ENCODE measurements around the gene ALDH4A1. TPM values are rescaled to one million over a fixed set of nuclear protein-coding genes. Genes with fewer than 3 reads are reported as not detected.

The ALDH4A1 gene
- total RNA-seq, 1 donor from 2014 or later, result 13.0 TPM

DNA sequence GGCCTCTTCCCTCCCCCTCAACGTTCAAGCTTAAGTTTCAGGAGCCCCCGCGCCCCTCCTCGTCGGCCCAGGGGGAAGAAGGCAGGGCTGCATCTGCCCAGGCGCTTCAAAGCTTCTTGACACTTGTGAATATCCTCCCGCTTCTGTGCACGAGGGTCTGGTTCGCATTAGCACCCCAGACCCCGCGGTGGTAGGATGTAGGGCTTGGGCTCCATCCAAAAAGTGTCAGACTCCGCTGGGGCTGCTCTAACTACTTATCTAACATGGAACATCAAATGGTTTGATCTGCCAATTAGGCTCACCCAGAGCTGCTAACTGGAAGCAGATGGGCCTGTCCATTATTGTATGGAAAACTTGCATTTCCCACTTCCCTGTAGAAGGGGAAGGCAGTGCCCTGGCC lies 71.8 kb downstream of the ALDH4A1 start:
- ATAC-seq (no peak), DNase-seq (ENCODE audit: low spot score) (no peak)
- intact Hi-C loops (cut with DNase I), result no loop called here

DNA sequence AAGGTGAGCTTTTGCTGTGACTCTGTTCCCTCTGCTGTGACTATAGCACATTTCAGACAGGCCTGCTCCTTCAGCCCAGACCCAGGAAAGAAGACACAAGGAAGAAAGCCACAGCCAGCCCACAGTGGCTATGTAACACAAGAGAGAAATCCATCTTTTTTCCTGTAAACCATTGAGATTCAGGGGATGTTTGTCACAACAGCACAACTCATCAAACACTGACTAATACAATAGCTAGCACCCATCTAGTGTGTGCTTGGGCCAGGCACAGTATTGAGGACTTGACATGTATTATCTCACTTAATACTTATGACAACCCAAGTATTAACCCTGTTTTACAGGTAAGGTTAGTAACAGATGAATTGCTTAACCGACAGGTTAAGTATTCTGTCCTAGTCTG lies 72.7 kb downstream of the ALDH4A1 start:
- DNase-seq (ENCODE audit: low spot score) (no peak), ATAC-seq (no peak)
- intact Hi-C loops (cut with DNase I), result no loop called here

DNA sequence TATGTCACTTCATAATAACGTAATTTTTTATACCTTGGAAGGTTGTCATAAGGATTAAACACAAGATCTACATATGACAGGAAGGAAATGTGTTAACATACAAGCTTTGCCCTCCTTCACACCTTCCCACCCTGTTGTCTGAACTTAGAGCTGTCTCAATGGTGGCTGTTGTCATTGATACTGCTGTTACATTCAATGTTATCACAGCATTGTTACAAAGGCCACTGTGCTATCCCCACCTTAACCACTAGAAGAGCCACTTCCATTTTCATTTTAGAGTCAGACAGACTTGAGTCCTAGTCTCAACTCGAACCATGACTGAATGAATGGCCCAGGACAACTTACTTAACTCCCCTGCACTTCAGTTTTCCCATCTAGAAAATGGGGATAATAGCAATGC lies 74.1 kb downstream of the ALDH4A1 start:
- intact Hi-C loops (cut with DNase I), result no loop called here
- DNase-seq (ENCODE audit: low spot score), result no peak
- ATAC-seq, result no peak

DNA sequence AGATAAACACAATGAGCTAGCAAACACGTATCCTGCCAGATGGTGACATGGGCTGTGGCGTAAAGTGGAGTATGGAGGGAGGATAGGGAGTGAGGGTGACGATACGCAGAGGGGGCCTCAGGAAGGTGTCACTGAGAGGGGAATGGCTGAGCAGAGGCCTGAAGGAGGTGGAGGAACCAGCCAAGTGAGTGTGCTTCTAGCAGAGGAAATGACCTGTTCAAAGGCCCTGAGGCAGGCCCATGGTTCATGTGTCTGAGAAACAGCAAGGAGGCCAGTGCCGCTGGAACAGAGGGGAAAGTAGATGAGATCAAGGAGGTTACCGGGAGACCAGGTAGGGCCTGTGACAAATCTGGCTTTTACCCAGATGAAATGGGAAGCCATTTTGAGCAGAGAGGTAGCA lies 78.9 kb downstream of the ALDH4A1 start:
- no peak for ATAC-seq
- DNase-seq (ENCODE audit: low spot score), result no peak
- intact Hi-C loops (cut with DNase I), result no loop called here

Small RNA genes lying within 50 kb of the gene (microRNA-seq; reads per million reads assigned to microRNA genes)
- gene MIR1290 (not detected), gene MIR4695 (not detected)

Other genes starting within 250 kb of the ALDH4A1 start
- not detected for gene TAS1R2, start 42.9 kb downstream of the ALDH4A1 start, total RNA-seq
- 5.4 TPM for gene IFFO2, start 54.1 kb upstream of the ALDH4A1 start, total RNA-seq

All from sciatic nerve (tissue), 2 donors.